Liver (tissue), 3 donors: ENCODE results near the gene SIRT2.

Source experiments
- EGR1 ChIP-seq, 2 donors: IDR thresholded peaks; 2 replicates each; pipeline ENCODE4 v1.6.1; 2016 to 2018; ENCODE audit warnings: antibody characterized with exemption in 2 of 2, low read depth in 2 of 2
- FOXA1 ChIP-seq: IDR thresholded peaks from 2 replicates; pipeline ENCODE4 v1.6.1; 2016; ENCODE audit warnings: antibody characterized with exemption
- FOXA2 ChIP-seq: IDR thresholded peaks from 2 replicates; pipeline ENCODE4 v1.6.1; 2016; ENCODE audit warnings: antibody characterized with exemption
- GABPA ChIP-seq, 2 donors: IDR thresholded peaks in 1 of 2; conservative IDR thresholded peaks in 1 of 2; 2 replicates each; pipeline ENCODE4 v1.6.1; 2016; ENCODE audit warnings: antibody characterized with exemption in 2 of 2, mild to moderate bottlenecking in 1 of 2, moderate library complexity in 1 of 2
- JUND ChIP-seq, 2 donors: IDR thresholded peaks; 2 replicates each; pipeline ENCODE4 v1.6.1; 2016; ENCODE audit warnings: antibody characterized with exemption in 2 of 2
- NR2F2 ChIP-seq: IDR thresholded peaks from 2 replicates; pipeline ENCODE4 v1.6.1; 2016; ENCODE audit warnings: antibody characterized with exemption
- RAD21 ChIP-seq, 2 donors: IDR thresholded peaks; 2 replicates each; pipeline ENCODE4 v1.6.1; 2016; ENCODE audit warnings: antibody characterized with exemption in 2 of 2, mild to moderate bottlenecking in 2 of 2
- REST ChIP-seq: IDR thresholded peaks from 2 replicates; pipeline ENCODE4 v1.6.1; 2016; ENCODE audit warnings: antibody characterized with exemption, mild to moderate bottlenecking
- SP1 ChIP-seq: IDR thresholded peaks from 2 replicates; pipeline ENCODE4 v1.6.1; 2018; ENCODE audit warnings: antibody characterized with exemption, mild to moderate bottlenecking
- TAF1 ChIP-seq: conservative IDR thresholded peaks from 2 replicates; pipeline ENCODE4 v1.6.1; 2016; ENCODE audit warnings: antibody characterized with exemption, mild to moderate bottlenecking
- TF ChIP-seq, protein P1 (sequence below): IDR thresholded peaks from 2 replicates; pipeline ENCODE4 v1.6.1; 2016; ENCODE audit warnings: antibody characterized with exemption
- TF ChIP-seq, protein P2 (sequence below): fragments of 150-350 bp; IDR thresholded peaks from 2 replicates; pipeline ENCODE4 v1.5.1; 2017; ENCODE audit warnings: improper control_type of control experiment, low read depth, low read length; ENCODE audit not compliant: missing input control
- TF ChIP-seq, protein P3 (sequence below): IDR thresholded peaks from 2 replicates; pipeline ENCODE4 v1.6.1; 2016; ENCODE audit warnings: antibody characterized with exemption
- TF ChIP-seq, protein P4 (sequence below): IDR thresholded peaks from 2 replicates; pipeline ENCODE4 v1.6.1; 2016; ENCODE audit warnings: antibody characterized with exemption
- donor health status: healthy.
- donor health status: healthy.

DNA sequence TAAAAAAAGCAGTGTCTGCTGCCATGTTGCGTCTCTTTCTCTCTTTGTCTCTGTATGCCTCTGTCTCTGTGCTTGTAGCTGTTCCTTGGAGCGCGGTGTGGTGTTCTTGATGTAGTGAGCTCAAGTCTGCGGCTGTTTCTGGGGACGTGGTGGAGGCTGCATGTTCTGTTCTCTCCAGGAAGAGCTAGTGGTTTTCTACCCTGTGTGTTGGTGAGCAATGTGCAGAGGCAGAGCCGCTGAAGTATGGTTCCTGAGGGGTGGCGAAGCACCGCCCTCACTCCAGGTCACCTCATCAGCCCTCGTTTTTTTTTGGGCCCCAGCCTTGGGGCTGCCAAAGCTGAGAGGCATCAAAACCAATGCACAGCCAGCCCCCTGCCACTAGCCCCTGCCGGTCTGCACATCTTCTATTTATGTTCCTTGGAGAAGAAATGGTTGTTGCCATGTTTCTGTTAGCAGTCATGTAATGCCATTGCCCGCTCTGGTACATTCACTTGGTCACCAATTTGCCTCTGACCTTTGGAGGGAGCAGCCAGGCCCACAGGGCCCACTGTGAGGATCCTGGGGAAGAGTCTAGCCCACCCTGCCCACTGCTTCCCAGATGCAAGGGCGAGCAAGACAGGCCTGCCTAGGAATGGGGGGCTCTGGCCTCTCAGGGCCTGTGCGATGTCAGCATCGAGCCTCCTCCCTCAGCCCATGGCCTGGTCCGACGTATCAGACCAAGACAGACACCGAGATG is 56.8 kb downstream of the SIRT2 start:
- TF ChIP-seq, protein P1, sequence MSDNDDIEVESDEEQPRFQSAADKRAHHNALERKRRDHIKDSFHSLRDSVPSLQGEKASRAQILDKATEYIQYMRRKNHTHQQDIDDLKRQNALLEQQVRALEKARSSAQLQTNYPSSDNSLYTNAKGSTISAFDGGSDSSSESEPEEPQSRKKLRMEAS, result no peak
- TF ChIP-seq, protein P2, sequence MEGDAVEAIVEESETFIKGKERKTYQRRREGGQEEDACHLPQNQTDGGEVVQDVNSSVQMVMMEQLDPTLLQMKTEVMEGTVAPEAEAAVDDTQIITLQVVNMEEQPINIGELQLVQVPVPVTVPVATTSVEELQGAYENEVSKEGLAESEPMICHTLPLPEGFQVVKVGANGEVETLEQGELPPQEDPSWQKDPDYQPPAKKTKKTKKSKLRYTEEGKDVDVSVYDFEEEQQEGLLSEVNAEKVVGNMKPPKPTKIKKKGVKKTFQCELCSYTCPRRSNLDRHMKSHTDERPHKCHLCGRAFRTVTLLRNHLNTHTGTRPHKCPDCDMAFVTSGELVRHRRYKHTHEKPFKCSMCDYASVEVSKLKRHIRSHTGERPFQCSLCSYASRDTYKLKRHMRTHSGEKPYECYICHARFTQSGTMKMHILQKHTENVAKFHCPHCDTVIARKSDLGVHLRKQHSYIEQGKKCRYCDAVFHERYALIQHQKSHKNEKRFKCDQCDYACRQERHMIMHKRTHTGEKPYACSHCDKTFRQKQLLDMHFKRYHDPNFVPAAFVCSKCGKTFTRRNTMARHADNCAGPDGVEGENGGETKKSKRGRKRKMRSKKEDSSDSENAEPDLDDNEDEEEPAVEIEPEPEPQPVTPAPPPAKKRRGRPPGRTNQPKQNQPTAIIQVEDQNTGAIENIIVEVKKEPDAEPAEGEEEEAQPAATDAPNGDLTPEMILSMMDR, result no peak
- TF ChIP-seq, protein P3, sequence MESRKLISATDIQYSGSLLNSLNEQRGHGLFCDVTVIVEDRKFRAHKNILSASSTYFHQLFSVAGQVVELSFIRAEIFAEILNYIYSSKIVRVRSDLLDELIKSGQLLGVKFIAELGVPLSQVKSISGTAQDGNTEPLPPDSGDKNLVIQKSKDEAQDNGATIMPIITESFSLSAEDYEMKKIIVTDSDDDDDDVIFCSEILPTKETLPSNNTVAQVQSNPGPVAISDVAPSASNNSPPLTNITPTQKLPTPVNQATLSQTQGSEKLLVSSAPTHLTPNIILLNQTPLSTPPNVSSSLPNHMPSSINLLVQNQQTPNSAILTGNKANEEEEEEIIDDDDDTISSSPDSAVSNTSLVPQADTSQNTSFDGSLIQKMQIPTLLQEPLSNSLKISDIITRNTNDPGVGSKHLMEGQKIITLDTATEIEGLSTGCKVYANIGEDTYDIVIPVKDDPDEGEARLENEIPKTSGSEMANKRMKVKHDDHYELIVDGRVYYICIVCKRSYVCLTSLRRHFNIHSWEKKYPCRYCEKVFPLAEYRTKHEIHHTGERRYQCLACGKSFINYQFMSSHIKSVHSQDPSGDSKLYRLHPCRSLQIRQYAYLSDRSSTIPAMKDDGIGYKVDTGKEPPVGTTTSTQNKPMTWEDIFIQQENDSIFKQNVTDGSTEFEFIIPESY, result no peak
- TF ChIP-seq RAD21 (IDR thresholded peaks at IDR 0.05) (no peak), FOXA1 (no peak), REST (no peak), GABPA (IDR thresholded peaks at IDR 0.05 in 1 of 2, conservative IDR thresholded peaks at IDR 0.05 in 1 of 2) (no peak), EGR1 (IDR thresholded peaks at IDR 0.05; ENCODE audit: low read depth in 2 of 2) (no peak), SP1 (no peak), TAF1 (no peak), FOXA2 (no peak), JUND (IDR thresholded peaks at IDR 0.05) (no peak), NR2F2 (no peak)
- TF ChIP-seq, protein P4, sequence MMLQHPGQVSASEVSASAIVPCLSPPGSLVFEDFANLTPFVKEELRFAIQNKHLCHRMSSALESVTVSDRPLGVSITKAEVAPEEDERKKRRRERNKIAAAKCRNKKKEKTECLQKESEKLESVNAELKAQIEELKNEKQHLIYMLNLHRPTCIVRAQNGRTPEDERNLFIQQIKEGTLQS, result no peak
